Effector memory CD8-positive, alpha-beta T cell (primary cell): ENCODE results near the gene CILP2.

ENCODE experiments used
- ATAC-seq: fragments of 150-1000 bp; cut with Tn5 transposase; replicated peaks from 2 replicates; pipeline ENCODE4 v1.10.0; 2021; ENCODE audit warnings: mild to moderate bottlenecking, moderate library complexity
- DNase-seq, 3 experiments: peaks; one replicate each; pipeline ENCODE4 v3.0.0; 2021
- H3K27ac Mint-ChIP-seq, 2 donors: one replicate each; pipeline ENCODE4 v1.8.0; 2022; ENCODE audit warnings: mild to moderate bottlenecking in 2 of 2, mixed read lengths in 2 of 2, moderate library complexity in 2 of 2
- H3K27me3 Mint-ChIP-seq, 2 donors: one replicate each; pipeline ENCODE4 v1.8.0; 2022; ENCODE audit warnings: mixed read lengths in 2 of 2
- H3K36me3 Mint-ChIP-seq: one replicate; pipeline ENCODE4 v1.8.0; 2022; ENCODE audit warnings: mild to moderate bottlenecking, moderate library complexity, mixed read lengths; ENCODE audit not compliant: insufficient read depth
- H3K4me1 Mint-ChIP-seq, 2 donors: one replicate each; pipeline ENCODE4 v1.8.0; 2022; ENCODE audit warnings: low read depth in 2 of 2, mixed read lengths in 2 of 2
- H3K4me3 Mint-ChIP-seq, 2 donors: one replicate each; pipeline ENCODE4 v1.8.0; 2022; ENCODE audit warnings: mild to moderate bottlenecking in 2 of 2, mixed read lengths in 2 of 2, moderate library complexity in 2 of 2
- H3K9me3 Mint-ChIP-seq, 2 donors: one replicate each; pipeline ENCODE4 v1.8.0; 2022; ENCODE audit warnings: mixed read lengths in 2 of 2

CILP2 gene

GRCh38 chr19:19581391-19581790 lies 43.3 kb downstream of the CILP2 start:
- Mint-ChIP-seq H3K27ac (peak overlapping the region in 1 of 2 donors; percentile 24), H3K4me3 (no peak overlapping the region), H3K4me1 (peaks cover 16 to 19% of the 10 kb centered on the region in 2 donors), H3K9me3 (no peaks in the 10 kb centered on the region), H3K27me3 (no peaks in the 10 kb centered on the region), H3K36me3 (peaks cover 51% of the 10 kb centered on the region)
- DNase-seq (no peak), ATAC-seq (no peak)

GRCh38 chr19:19582471-19582870 lies 44.4 kb downstream of the CILP2 start:
- no peaks in the 10 kb centered on the region for H3K27me3 Mint-ChIP-seq
- peaks cover 50% of the 10 kb centered on the region for H3K36me3 Mint-ChIP-seq
- H3K4me3 Mint-ChIP-seq: no peak overlapping the region
- no peak for DNase-seq
- peaks cover 16 to 19% of the 10 kb centered on the region in 2 donors for H3K4me1 Mint-ChIP-seq
- no peaks in the 10 kb centered on the region for H3K9me3 Mint-ChIP-seq
- ATAC-seq: no peak
- peak overlapping the region; percentile 83 to 94 for H3K27ac Mint-ChIP-seq

GRCh38 chr19:19584356-19584755 lies 46.3 kb downstream of the CILP2 start:
- no peaks in the 10 kb centered on the region for H3K27me3 Mint-ChIP-seq
- DNase-seq (no peak), ATAC-seq (no peak)
- no peaks in the 10 kb centered on the region for H3K9me3 Mint-ChIP-seq
- H3K27ac Mint-ChIP-seq: peak overlapping the region; percentile 25 to 94
- H3K4me1 Mint-ChIP-seq: peaks cover 21 to 26% of the 10 kb centered on the region in 2 donors
- H3K36me3 Mint-ChIP-seq: peaks cover 60% of the 10 kb centered on the region
- no peak overlapping the region for H3K4me3 Mint-ChIP-seq

- H3K4me1 Mint-ChIP-seq: peaks cover 28 to 33% of the 10 kb centered on the region in 2 donors
- ATAC-seq: no peak
- peaks cover 59% of the 10 kb centered on the region for H3K36me3 Mint-ChIP-seq
- no peaks in the 10 kb centered on the region for H3K9me3 Mint-ChIP-seq
- H3K27me3 Mint-ChIP-seq: no peaks in the 10 kb centered on the region
- H3K4me3 Mint-ChIP-seq: no peak overlapping the region
- no peak for DNase-seq
- H3K27ac Mint-ChIP-seq: peak overlapping the region; percentile 90 to 94
Observed at GRCh38 chr19:19587771-19588170, 49.7 kb downstream of the CILP2 start.

- ATAC-seq (no peak), DNase-seq (no peak)
- H3K4me3 Mint-ChIP-seq: peak overlapping the region in 1 of 2 donors; percentile 41
- H3K9me3 Mint-ChIP-seq: no peaks in the 10 kb centered on the region
- peaks cover 27 to 28% of the 10 kb centered on the region in 2 donors for H3K4me1 Mint-ChIP-seq
- peak overlapping the region; percentile 90 to 94 for H3K27ac Mint-ChIP-seq
- peaks cover 56% of the 10 kb centered on the region for H3K36me3 Mint-ChIP-seq
- H3K27me3 Mint-ChIP-seq: no peaks in the 10 kb centered on the region
Observed at GRCh38 chr19:19588546-19588945, 50.5 kb downstream of the CILP2 start.

- peak; percentile 91 for ATAC-seq
Observed at GRCh38 chr19:19591133-19591825, 53.2 kb downstream of the CILP2 start.

GRCh38 chr19:19592690-19593089 lies 54.6 kb downstream of the CILP2 start:
- H3K9me3 Mint-ChIP-seq: no peaks in the 10 kb centered on the region
- DNase-seq (no peak), ATAC-seq (no peak)
- H3K4me3 Mint-ChIP-seq: peak overlapping the region in 1 of 2 donors; percentile 37
- H3K27me3 Mint-ChIP-seq: no peaks in the 10 kb centered on the region
- peaks cover 35 to 39% of the 10 kb centered on the region in 2 donors for H3K4me1 Mint-ChIP-seq
- peak overlapping the region; percentile 90 to 94 for H3K27ac Mint-ChIP-seq
- H3K36me3 Mint-ChIP-seq: peaks cover 47% of the 10 kb centered on the region

More at GRCh38 chr19:19591133-19591825, 53.2 kb downstream of the CILP2 start:
- H3K36me3 Mint-ChIP-seq: peaks cover 50% of the 10 kb centered on the region
- H3K4me1 Mint-ChIP-seq: peaks cover 29 to 33% of the 10 kb centered on the region in 2 donors
- no peaks in the 10 kb centered on the region for H3K9me3 Mint-ChIP-seq
- peak; percentile 57 to 62 (median 62) for DNase-seq
- H3K27ac Mint-ChIP-seq: peak overlapping the region; percentile 90 to 94
- peak overlapping the region; percentile 40 to 67 for H3K4me3 Mint-ChIP-seq
- no peaks in the 10 kb centered on the region for H3K27me3 Mint-ChIP-seq

GRCh38 chr19:19594381-19594780 lies 56.3 kb downstream of the CILP2 start:
- no peak overlapping the region for H3K4me3 Mint-ChIP-seq
- H3K4me1 Mint-ChIP-seq: peaks cover 42 to 47% of the 10 kb centered on the region in 2 donors
- H3K36me3 Mint-ChIP-seq: peaks cover 50% of the 10 kb centered on the region
- ATAC-seq (no peak), DNase-seq (no peak)
- H3K27ac Mint-ChIP-seq: no peak overlapping the region
- no peaks in the 10 kb centered on the region for H3K9me3 Mint-ChIP-seq
- H3K27me3 Mint-ChIP-seq: no peaks in the 10 kb centered on the region

- DNase-seq (no peak), ATAC-seq (no peak)
- H3K36me3 Mint-ChIP-seq: peaks cover 47% of the 10 kb centered on the region
- H3K27ac Mint-ChIP-seq: peak overlapping the region; percentile 87 to 99
- no peaks in the 10 kb centered on the region for H3K27me3 Mint-ChIP-seq
- H3K4me3 Mint-ChIP-seq: peak overlapping the region in 1 of 2 donors; percentile 31
- H3K4me1 Mint-ChIP-seq: peaks cover 36 to 41% of the 10 kb centered on the region in 2 donors
- no peaks in the 10 kb centered on the region for H3K9me3 Mint-ChIP-seq
Observed at GRCh38 chr19:19595171-19595701, 57.2 kb downstream of the CILP2 start.
